Measurements from ENCODE around the gene PRSS23. TPM values are rescaled to one million over a fixed set of nuclear protein-coding genes. Genes with fewer than 3 reads are reported as not detected.

The PRSS23 gene
- total RNA-seq, 4 donors from 2014 or later, result 13.0 to 29.1 (median 18.9) TPM

- DNase-seq (ENCODE audit: low spot score in 2 of 2), result no peak
- H3K27me3 ChIP-seq, result no peaks in the 10 kb centered on the region
- 74% methylated on average over 2 of the region's 2 CpGs for WGBS
- no peaks in the 10 kb centered on the region for H3K36me3 ChIP-seq
- no peak overlapping the region for H3K4me3 ChIP-seq
- no peaks in the 10 kb centered on the region for H3K9me3 ChIP-seq
- no peak for TF ChIP-seq CTCF (IDR thresholded peaks at IDR 0.05)
- no peak for TF ChIP-seq EP300 (IDR thresholded peaks at IDR 0.05)
- no peak for TF ChIP-seq POLR2AphosphoS5 (IDR thresholded peaks at IDR 0.05)
- no peak for TF ChIP-seq POLR2A (IDR thresholded peaks at IDR 0.05)
- H3K4me1 ChIP-seq, result no peaks in the 10 kb centered on the region
- H3K27ac ChIP-seq, result no peak overlapping the region
Observed at GRCh38 chr11:86783661-86784060, 16.7 kb upstream of the PRSS23 start.

GRCh38 chr11:86784241-86784681 is 16.1 kb upstream of the PRSS23 start:
- no peaks in the 10 kb centered on the region for H3K36me3 ChIP-seq
- TF ChIP-seq POLR2A (IDR thresholded peaks at IDR 0.05) (no peak), POLR2AphosphoS5 (IDR thresholded peaks at IDR 0.05) (no peak), EP300 (IDR thresholded peaks at IDR 0.05) (no peak), CTCF (IDR thresholded peaks at IDR 0.05) (no peak)
- H3K4me1 ChIP-seq, result no peaks in the 10 kb centered on the region
- WGBS, result 53% methylated on average over 2 of the region's 2 CpGs
- H3K27ac ChIP-seq, result no peak overlapping the region
- H3K4me3 ChIP-seq, result no peak overlapping the region
- H3K27me3 ChIP-seq, result no peaks in the 10 kb centered on the region
- H3K9me3 ChIP-seq, result no peaks in the 10 kb centered on the region
- no peak for DNase-seq (ENCODE audit: low spot score in 2 of 2)

- TF ChIP-seq CTCF (IDR thresholded peaks at IDR 0.05) (no peak), POLR2A (IDR thresholded peaks at IDR 0.05) (no peak), POLR2AphosphoS5 (IDR thresholded peaks at IDR 0.05) (no peak), EP300 (IDR thresholded peaks at IDR 0.05) (no peak)
- Histone ChIP-seq H3K4me3 (no peak overlapping the region), H3K4me1 (no peaks in the 10 kb centered on the region), H3K27me3 (no peaks in the 10 kb centered on the region), H3K27ac (no peak overlapping the region), H3K9me3 (no peaks in the 10 kb centered on the region), H3K36me3 (no peaks in the 10 kb centered on the region)
- WGBS, result 62% methylated on average over 3 of the region's 3 CpGs
- DNase-seq (ENCODE audit: low spot score in 2 of 2), result no peak
Observed at GRCh38 chr11:86785576-86785975, 14.8 kb upstream of the PRSS23 start.

- H3K27ac ChIP-seq, result no peak overlapping the region
- no peaks in the 10 kb centered on the region for H3K9me3 ChIP-seq
- H3K4me1 ChIP-seq, result no peaks in the 10 kb centered on the region
- DNase-seq (ENCODE audit: low spot score in 2 of 2), result no peak
- H3K27me3 ChIP-seq, result no peaks in the 10 kb centered on the region
- 70% methylated on average over 2 of the region's 2 CpGs for WGBS
- no peaks in the 10 kb centered on the region for H3K36me3 ChIP-seq
- no peak overlapping the region for H3K4me3 ChIP-seq
- no peak for TF ChIP-seq EP300 (IDR thresholded peaks at IDR 0.05)
- no peak for TF ChIP-seq POLR2AphosphoS5 (IDR thresholded peaks at IDR 0.05)
- TF ChIP-seq POLR2A (IDR thresholded peaks at IDR 0.05), result no peak
- TF ChIP-seq CTCF (IDR thresholded peaks at IDR 0.05), result no peak
Observed at GRCh38 chr11:86787018-86787536, 13.3 kb upstream of the PRSS23 start.

- Histone ChIP-seq H3K27me3 (no peaks in the 10 kb centered on the region), H3K4me3 (no peak overlapping the region), H3K27ac (no peak overlapping the region), H3K9me3 (no peaks in the 10 kb centered on the region), H3K4me1 (no peaks in the 10 kb centered on the region), H3K36me3 (no peaks in the 10 kb centered on the region)
- TF ChIP-seq EP300 (IDR thresholded peaks at IDR 0.05), result no peak
- no peak for TF ChIP-seq CTCF (IDR thresholded peaks at IDR 0.05)
- no peak for TF ChIP-seq POLR2A (IDR thresholded peaks at IDR 0.05)
- no peak for TF ChIP-seq POLR2AphosphoS5 (IDR thresholded peaks at IDR 0.05)
- no peak for DNase-seq (ENCODE audit: low spot score in 2 of 2)
Observed at GRCh38 chr11:86787656-86788055, 12.7 kb upstream of the PRSS23 start.

All from suprapubic skin (tissue), 4 donors.